NCI-H1092 treated with DMSO at 0.1 percent for 48 hours (cell line): ENCODE measurements around the gene C10orf71.

Source experiments
- DNase-seq: peaks from one replicate; lab custom pipeline; 2025; lab: John Stamatoyannopoulos, UW

Gene C10orf71

GRCh38 chr10:49292565-49293207 lies 6.3 kb upstream of the C10orf71 start:
- DNase-seq, result no peak

GRCh38 chr10:49293208-49293603 lies 5.8 kb upstream of the C10orf71 start:
- no peak for DNase-seq

- DNase-seq, result no peak
Observed at GRCh38 chr10:49294731-49295130, 4.2 kb upstream of the C10orf71 start.

GRCh38 chr10:49295297-49295696 lies 3.7 kb upstream of the C10orf71 start:
- DNase-seq, result no peak

- DNase-seq, result no peak
Observed at GRCh38 chr10:49296382-49296781, 2.6 kb upstream of the C10orf71 start.

GRCh38 chr10:49296836-49297235 lies 2.1 kb upstream of the C10orf71 start:
- DNase-seq, result no peak

GRCh38 chr10:49297818-49298670 lies 926 bp upstream of the C10orf71 start:
- no peak for DNase-seq

- no peak for DNase-seq
Observed at GRCh38 chr10:49298671-49298982, 343 bp upstream of the C10orf71 start.

- no peak for DNase-seq
Observed at GRCh38 chr10:49299816-49300139, 808 bp downstream of the C10orf71 start.

GRCh38 chr10:49300140-49300974 lies 1.4 kb downstream of the C10orf71 start:
- no peak for DNase-seq

- no peak for DNase-seq
Observed at GRCh38 chr10:49301302-49301701, 2.3 kb downstream of the C10orf71 start.

GRCh38 chr10:49302088-49302487 lies 3.1 kb downstream of the C10orf71 start:
- DNase-seq, result no peak

- no peak for DNase-seq
Observed at GRCh38 chr10:49303711-49304110, 4.7 kb downstream of the C10orf71 start.

- DNase-seq, result no peak
Observed at GRCh38 chr10:49304137-49304536, 5.2 kb downstream of the C10orf71 start.

GRCh38 chr10:49307921-49308320 lies 9.0 kb downstream of the C10orf71 start:
- DNase-seq, result no peak

- DNase-seq, result no peak
Observed at GRCh38 chr10:49308881-49309280, 9.9 kb downstream of the C10orf71 start.

- no peak for DNase-seq
Observed at GRCh38 chr10:49309691-49310411, 10.9 kb downstream of the C10orf71 start.

GRCh38 chr10:49310460-49310859 lies 11.5 kb downstream of the C10orf71 start:
- no peak for DNase-seq

GRCh38 chr10:49310901-49311554 lies 12.1 kb downstream of the C10orf71 start:
- no peak for DNase-seq

GRCh38 chr10:49311555-49312236 lies 12.7 kb downstream of the C10orf71 start:
- DNase-seq, result no peak

- no peak for DNase-seq
Observed at GRCh38 chr10:49312246-49312869, 13.4 kb downstream of the C10orf71 start.
